ENCODE measurements around the gene SLCO4A1.

SLCO4A1 gene

DNA sequence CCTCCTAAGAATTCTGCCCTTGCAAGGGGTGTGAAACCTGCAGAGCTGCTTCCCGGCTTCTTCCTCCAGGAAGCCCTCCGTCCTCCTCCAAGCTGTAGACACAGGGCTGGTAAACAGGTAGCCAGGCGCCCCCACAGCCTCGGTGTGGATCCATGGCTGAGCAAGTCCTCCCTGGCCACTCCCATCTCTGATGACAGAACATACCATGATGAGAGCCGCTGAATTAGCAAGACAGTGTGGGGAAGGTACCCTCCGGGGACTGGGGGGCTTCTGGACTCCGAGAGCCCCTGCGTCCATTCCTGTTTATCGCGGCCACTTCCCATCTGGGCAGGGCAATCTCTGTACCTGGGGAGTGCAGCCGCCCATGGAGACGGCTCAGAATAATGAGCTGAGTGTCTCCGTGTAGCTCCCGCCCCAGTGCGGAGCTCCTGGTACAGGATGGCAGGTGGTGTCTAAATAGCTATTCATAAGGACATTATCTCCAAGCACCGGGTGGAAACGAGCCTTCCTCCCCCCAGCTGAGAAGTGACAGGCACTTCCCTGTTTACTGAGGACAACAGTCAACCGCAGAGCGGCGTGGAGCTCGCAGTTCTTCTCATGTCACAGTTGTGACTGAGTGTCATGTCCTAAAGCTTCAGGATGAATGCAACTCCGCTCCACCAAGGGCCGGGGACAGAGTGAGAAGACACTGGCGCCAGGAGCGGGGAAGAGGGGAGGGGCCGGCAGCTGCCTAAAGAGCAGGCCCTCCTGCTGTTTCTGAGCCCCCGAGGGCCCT is 43.7 kb downstream of the SLCO4A1 start:
- DNase-seq (ENCODE audit: low read depth in 3 of 3): no peak

GRCh38 chr20:62686869-62687830 is 44.8 kb downstream of the SLCO4A1 start:
- no peak for DNase-seq (ENCODE audit: low read depth in 3 of 3)

GRCh38 chr20:62688083-62688482 is 45.8 kb downstream of the SLCO4A1 start:
- no peak for DNase-seq (ENCODE audit: low read depth in 3 of 3)

GRCh38 chr20:62688855-62689460 is 46.7 kb downstream of the SLCO4A1 start:
- DNase-seq (ENCODE audit: low read depth in 3 of 3): no peak

GRCh38 chr20:62689861-62690260 is 47.6 kb downstream of the SLCO4A1 start:
- DNase-seq (ENCODE audit: low read depth in 3 of 3): no peak

DNA sequence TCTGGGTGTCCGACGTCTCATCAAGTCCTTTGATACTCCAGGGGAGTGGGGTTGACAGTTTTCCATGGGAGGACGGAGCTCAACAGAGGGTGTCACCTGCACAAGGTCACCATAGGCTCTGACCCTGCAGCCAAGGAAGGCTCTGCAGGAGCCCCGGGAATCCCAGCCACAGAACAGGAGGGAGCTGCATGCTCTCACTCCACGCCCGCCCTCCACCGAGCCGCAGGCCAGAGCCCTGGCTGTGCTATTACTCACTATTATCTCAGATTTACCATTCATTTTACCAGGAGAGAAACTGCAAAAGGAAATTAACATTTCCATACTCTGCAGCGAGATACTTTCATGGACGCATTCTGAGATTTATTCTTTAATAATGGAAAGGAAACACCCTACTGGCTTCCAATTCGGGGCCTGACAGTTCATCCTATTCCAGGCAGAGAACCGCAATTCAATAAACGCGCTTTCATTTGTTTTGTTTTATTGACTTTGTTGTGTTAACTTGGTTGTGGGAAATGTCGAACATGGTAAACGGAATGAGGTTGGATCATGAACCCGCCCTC is 48.0 kb downstream of the SLCO4A1 start:
- DNase-seq (ENCODE audit: low read depth in 3 of 3): no peak

DNA sequence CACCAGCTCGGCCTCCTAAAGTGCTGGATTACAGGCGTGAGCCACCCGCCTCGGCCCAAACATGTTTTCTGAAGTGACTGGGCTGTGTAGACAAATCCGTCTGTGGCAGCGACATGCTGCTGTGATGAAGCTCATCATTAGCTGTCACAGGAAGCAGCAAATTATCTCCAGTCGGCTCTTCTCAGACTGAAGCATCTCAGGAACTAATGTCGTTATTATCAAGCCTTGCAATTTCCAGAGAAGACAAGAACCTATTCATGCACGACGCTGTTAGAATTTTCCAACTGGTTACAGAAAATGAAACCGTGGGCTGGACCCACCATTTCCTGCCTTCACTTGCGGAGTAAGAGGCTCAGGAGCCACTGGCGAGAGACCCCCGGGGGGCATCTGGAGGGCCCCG is 49.2 kb downstream of the SLCO4A1 start:
- no peak for DNase-seq (ENCODE audit: low read depth in 3 of 3)

DNA sequence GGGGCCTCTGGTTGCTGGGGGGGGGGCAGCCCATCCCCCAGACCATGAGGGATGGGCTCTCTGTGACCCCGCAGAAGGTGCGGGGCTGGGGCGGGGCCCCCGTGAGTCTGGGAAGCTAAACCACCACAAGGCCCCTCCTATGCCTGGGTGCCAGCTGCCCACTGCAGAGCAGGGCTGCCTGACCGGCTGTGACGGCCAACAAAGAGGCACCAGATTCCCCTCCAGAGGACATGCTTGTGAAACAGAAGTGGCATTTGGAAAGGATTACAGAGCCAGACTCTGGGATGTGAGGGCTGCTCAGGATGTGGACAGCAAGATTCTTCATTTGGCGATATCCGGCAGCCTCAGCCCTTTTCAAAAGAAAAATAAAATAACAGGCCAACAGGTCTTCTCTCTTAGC is 49.9 kb downstream of the SLCO4A1 start:
- DNase-seq (ENCODE audit: low read depth in 3 of 3): no peak

- DNase-seq (ENCODE audit: low read depth in 3 of 3): no peak
These were observed 50.7 kb downstream of the SLCO4A1 start for GRCh38 chr20:62692801-62693523.

- DNase-seq (ENCODE audit: low read depth in 3 of 3): no peak
These were observed 51.2 kb downstream of the SLCO4A1 start for GRCh38 chr20:62693524-62693922.

GRCh38 chr20:62694106-62694505 is 51.8 kb downstream of the SLCO4A1 start:
- no peak for DNase-seq (ENCODE audit: low read depth in 3 of 3)

DNA sequence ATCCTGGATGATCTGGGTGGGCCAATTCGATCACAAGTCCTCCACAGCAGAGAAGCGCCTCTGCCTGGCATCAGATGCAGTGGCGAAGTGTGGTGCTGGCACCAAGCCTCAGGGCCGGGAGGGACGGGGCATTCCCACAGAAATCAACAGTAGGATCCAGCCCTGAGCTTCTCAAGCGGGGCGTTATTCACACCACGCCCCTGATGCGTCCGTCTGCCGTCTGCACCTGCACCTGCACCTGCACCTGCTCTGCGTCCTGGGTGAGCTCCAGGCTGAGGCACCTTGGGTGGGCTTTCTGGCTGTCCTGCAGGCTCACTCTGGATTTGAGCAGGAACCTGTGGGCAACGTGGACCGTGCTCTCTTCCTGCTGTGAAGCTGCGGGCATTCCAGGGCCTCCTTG is 52.6 kb downstream of the SLCO4A1 start:
- DNase-seq (ENCODE audit: low read depth in 3 of 3): no peak

GRCh38 chr20:62695448-62696414 is 53.4 kb downstream of the SLCO4A1 start:
- no peak for DNase-seq (ENCODE audit: low read depth in 3 of 3)

GRCh38 chr20:62696434-62696957 is 54.2 kb downstream of the SLCO4A1 start:
- no peak for DNase-seq (ENCODE audit: low read depth in 3 of 3)

- no peak for DNase-seq (ENCODE audit: low read depth in 3 of 3)
These were observed 54.7 kb downstream of the SLCO4A1 start for GRCh38 chr20:62696989-62697388.

DNA sequence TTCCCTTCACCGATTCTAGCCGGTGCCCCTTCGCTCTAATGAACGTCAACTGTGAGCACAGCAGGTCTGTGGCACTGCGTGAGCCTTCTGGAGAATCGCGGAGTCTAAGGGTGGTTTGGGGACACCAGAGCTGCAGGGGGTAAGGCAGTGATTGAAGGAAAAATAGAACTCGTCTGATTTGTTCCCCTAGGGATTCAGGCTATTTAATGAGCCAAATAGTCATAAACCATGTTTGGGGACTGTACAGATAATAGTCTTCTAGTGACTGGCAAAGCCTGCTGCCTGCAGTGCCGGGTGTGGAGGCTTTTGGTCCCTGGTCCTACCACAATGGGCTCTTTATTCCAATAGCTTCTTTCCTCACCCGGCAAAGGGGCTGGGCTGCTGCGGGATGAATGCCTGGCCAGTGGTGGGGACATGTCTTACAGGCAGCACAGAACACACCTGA is 55.2 kb downstream of the SLCO4A1 start:
- DNase-seq (ENCODE audit: low read depth in 3 of 3): no peak

GRCh38 chr20:62698231-62698630 is 55.9 kb downstream of the SLCO4A1 start:
- DNase-seq (ENCODE audit: low read depth in 3 of 3): no peak

- DNase-seq (ENCODE audit: low read depth in 3 of 3): no peak
These were observed 57.0 kb downstream of the SLCO4A1 start for GRCh38 chr20:62699296-62699695.

DNA sequence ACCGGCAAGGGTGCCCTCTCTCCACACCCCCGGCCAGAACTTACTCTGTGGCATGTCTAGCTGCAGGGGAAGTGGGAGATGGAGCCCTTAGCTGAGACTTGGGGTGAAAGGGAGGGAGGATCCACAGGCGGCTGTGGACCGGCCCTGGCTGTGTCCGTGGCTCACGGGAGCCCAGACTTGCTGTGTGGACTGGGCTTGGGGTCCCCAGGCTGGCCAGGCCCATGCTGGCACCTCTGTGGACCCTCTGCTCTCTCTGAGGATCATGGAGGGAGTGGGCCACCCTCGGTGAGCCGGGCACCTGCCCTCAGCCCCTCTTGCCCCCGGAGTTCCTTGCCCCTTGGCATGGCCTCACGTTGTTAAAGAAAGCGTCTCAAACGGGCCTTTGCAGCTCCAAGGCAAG is 57.4 kb downstream of the SLCO4A1 start:
- no peak for DNase-seq (ENCODE audit: low read depth in 3 of 3)
